Erythroblast (primary cell): ENCODE data around the gene PYM1.

Experiments
- GATA1 ChIP-seq: IDR thresholded peaks from 2 replicates; pipeline ENCODE4 v1.6.1; 2011; ENCODE audit warnings: low read depth, mild to moderate bottlenecking, control low read depth, low read length, moderate library complexity
- POLR2A ChIP-seq: IDR thresholded peaks from 2 replicates; pipeline ENCODE4 v1.6.1; 2011; ENCODE audit warnings: mild to moderate bottlenecking, low read length

DNA sequence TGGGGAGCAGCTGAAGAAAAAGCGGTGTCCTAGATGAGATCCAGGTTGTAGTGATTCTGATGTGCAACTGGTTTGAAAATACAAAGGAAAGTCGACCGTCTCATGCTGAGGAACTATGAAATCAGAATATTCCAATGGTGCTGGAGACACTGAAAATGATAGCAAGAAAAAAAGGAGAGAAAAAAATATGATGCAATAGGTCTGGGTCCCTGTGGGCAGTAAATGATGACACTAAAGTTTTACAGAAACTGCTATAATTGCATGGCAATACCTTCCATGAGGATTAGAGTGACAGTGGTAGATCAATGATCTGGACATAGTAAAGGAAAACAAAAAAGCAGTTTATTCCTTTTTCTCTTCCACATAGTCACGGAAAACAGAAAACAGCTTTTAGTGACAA lies 2.3 kb downstream of the PYM1 start:
- TF ChIP-seq POLR2A, result no peak
- TF ChIP-seq GATA1, result no peak
